K562 (cell line): ENCODE data around the gene BAK1. TPM values are rescaled to one million over a fixed set of nuclear protein-coding genes. Genes with fewer than 3 reads are reported as not detected.

Experiments
- polyA plus RNA-seq, 8 experiments: library from polyadenylated mRNA; depleted of rRNA in 4 of 8; stranded (reverse) in 5 of 8; unstranded in 3 of 8; fragments of >200 nt; fragmentation: Nextera tagmentation in 2 of 8; fragmentation: Illumina TruSeq in 1 of 8; extraction: Ambion mirVana in 2 of 8; extraction: Trizol in 1 of 8; gene quantifications; 2 replicates each; pipeline versions ENCODE4 v1.2.1 to v1.2.3, GENCODE V29; 2011 to 2014; ENCODE audit warnings: inconsistent platforms in 1 of 8, missing spikeins in 1 of 8
- total RNA-seq, 7 experiments: library from RNA; depleted of rRNA in 6 of 7; stranded (reverse); fragments of >200 nt in 6 of 7; fragmentation: Illumina TruSeq in 2 of 7; extraction: Trizol in 2 of 7; gene quantifications; 2 replicates each; pipeline versions ENCODE4 v1.2.1 to v1.2.3, GENCODE V29; 2011 to 2021; ENCODE audit warnings: low replicate concordance in 1 of 7
- TF ChIP-seq, protein P1 (sequence below), 2 experiments: fragments of 450-650 bp in 1 of 2; sonication (generic) in 1 of 2; formaldehyde crosslinking in 1 of 2; IDR thresholded peaks; 2 replicates each; pipeline versions ENCODE4 v1.7.1 to v1.9.0; 2016 to 2022; ENCODE audit warnings: inconsistent platforms in 1 of 2, mild to moderate bottlenecking in 1 of 2, missing genetic modification reagents in 1 of 2
- TF ChIP-seq, protein P2 (sequence below): fragments of 450-650 bp; IDR thresholded peaks from 2 replicates; pipeline ENCODE4 v1.6.1; 2018; ENCODE audit not compliant: partially characterized antibody

BAK1 gene
- total and polyA plus RNA-seq, 9 of the 15 experiments (the other 6 are each of a cell fraction or from before 2014, with no cell fraction given), result 5.4 to 30.7 (median 18.9) TPM

DNA sequence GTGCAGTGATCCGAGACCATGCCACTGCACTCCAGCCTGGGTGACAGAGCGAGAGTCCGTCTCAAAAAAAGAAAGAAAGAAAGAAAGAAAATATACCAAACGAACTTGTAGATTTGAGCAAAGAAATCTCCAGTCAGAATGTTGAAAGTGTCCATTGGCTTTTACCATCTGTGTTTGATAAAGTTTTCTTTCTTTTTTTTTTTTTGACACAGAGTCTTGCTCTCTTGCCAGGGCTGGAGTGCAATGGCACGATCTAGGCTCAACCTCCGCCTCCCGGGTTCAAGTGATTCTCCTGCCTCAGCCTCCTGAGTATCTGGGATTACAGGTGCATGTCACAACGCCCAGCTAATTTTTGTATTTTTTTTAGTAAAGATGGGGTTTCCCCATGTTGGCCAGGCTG is 21.3 kb downstream of the BAK1 start (continued):
- TF ChIP-seq, protein P1, sequence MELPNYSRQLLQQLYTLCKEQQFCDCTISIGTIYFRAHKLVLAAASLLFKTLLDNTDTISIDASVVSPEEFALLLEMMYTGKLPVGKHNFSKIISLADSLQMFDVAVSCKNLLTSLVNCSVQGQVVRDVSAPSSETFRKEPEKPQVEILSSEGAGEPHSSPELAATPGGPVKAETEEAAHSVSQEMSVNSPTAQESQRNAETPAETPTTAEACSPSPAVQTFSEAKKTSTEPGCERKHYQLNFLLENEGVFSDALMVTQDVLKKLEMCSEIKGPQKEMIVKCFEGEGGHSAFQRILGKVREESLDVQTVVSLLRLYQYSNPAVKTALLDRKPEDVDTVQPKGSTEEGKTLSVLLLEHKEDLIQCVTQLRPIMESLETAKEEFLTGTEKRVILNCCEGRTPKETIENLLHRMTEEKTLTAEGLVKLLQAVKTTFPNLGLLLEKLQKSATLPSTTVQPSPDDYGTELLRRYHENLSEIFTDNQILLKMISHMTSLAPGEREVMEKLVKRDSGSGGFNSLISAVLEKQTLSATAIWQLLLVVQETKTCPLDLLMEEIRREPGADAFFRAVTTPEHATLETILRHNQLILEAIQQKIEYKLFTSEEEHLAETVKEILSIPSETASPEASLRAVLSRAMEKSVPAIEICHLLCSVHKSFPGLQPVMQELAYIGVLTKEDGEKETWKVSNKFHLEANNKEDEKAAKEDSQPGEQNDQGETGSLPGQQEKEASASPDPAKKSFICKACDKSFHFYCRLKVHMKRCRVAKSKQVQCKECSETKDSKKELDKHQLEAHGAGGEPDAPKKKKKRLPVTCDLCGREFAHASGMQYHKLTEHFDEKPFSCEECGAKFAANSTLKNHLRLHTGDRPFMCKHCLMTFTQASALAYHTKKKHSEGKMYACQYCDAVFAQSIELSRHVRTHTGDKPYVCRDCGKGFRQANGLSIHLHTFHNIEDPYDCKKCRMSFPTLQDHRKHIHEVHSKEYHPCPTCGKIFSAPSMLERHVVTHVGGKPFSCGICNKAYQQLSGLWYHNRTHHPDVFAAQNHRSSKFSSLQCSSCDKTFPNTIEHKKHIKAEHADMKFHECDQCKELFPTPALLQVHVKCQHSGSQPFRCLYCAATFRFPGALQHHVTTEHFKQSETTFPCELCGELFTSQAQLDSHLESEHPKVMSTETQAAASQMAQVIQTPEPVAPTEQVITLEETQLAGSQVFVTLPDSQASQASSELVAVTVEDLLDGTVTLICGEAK (IDR thresholded peaks at IDR 0.05), result peak; percentile 87
- TF ChIP-seq, protein P1 (CRISPR knock-in tag; IDR thresholded peaks at IDR 0.05), result peak; percentile 83
- TF ChIP-seq, protein P2, sequence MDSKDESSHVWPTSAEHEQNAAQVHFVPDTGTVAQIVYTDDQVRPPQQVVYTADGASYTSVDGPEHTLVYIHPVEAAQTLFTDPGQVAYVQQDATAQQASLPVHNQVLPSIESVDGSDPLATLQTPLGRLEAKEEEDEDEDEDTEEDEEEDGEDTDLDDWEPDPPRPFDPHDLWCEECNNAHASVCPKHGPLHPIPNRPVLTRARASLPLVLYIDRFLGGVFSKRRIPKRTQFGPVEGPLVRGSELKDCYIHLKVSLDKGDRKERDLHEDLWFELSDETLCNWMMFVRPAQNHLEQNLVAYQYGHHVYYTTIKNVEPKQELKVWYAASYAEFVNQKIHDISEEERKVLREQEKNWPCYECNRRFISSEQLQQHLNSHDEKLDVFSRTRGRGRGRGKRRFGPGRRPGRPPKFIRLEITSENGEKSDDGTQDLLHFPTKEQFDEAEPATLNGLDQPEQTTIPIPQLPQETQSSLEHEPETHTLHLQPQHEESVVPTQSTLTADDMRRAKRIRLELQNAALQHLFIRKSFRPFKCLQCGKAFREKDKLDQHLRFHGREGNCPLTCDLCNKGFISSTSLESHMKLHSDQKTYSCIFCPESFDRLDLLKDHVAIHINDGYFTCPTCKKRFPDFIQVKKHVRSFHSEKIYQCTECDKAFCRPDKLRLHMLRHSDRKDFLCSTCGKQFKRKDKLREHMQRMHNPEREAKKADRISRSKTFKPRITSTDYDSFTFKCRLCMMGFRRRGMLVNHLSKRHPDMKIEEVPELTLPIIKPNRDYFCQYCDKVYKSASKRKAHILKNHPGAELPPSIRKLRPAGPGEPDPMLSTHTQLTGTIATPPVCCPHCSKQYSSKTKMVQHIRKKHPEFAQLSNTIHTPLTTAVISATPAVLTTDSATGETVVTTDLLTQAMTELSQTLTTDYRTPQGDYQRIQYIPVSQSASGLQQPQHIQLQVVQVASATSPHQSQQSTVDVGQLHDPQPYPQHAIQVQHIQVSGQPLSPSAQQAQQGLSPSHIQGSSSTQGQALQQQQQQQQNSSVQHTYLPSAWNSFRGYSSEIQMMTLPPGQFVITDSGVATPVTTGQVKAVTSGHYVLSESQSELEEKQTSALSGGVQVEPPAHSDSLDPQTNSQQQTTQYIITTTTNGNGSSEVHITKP, result no peak
